HG02763 (cell line): ENCODE measurements around the gene BHLHE41.
A peak's percentile ranks its signal among the peaks of the same experiment; 100 is the strongest.

Source experiments
- ATAC-seq: cut with Tn5 transposase; IDR thresholded peaks from one replicate; pipeline ENCODE4 v1.9.1; 2021; ENCODE audit warnings: mild to moderate bottlenecking, moderate library complexity; ENCODE audit not compliant: unreplicated experiment

Gene BHLHE41

GRCh38 chr12:26135010-26135420 lies 10.2 kb upstream of the BHLHE41 start:
- ATAC-seq: no peak

GRCh38 chr12:26134540-26134939 lies 9.7 kb upstream of the BHLHE41 start:
- ATAC-seq: no peak

DNA sequence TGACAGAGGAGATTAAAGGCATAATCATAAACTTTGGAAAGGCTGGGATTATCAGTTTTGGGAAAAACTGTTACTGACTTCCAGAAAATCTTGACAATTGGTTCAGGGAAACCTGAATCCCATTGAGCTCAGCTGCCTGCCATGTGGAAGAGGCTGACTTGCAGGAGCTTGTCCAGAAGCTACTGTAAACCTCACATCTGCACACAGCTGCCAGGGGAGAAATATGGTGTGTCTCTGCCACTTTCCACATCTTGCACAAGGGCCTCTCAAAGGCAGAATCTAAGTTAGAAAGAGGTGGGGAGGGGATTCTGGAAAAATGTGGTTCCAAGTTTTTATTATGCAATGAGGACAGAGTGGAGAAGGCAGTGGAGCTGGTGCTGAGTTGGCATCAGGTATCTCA lies 8.7 kb upstream of the BHLHE41 start:
- ATAC-seq: no peak

DNA sequence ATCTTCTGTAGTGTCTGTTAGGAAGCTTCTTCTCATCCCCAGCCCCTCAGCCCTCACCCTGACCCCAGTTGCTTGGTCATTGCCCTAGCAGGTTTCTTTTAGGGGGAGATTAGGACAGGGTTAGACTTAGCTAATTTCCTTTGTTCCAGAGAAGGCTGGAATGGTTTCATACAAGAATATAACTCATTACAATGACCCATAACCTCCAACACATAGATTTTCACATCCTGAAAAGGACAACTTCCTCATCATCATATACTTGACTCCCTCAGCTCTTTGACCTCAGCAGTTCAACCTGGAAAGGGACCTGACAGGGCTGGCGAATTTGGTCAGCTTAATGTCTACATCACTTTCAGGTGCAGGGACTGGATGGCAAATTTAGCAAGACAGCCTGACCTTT lies 8.0 kb upstream of the BHLHE41 start:
- ATAC-seq: no peak

DNA sequence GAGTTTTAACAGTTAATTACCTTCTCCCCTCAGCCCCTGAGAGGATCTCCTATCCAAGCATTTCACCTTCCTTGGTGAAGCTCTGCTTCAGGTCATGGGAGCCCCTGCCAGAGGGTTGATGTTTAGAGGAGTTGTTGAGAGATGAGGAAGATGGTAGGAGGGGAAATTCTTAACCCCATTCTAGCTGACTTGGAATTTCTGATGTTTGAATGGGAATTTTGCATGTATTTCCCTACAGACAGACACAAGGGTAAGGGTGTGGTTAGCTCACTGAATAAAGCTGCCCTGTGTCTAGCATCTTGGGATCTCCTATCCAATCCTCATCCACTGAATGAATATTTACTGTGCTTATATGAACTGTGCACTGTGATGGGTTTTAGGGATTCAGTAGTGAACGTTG lies 7.1 kb upstream of the BHLHE41 start:
- ATAC-seq: no peak

DNA sequence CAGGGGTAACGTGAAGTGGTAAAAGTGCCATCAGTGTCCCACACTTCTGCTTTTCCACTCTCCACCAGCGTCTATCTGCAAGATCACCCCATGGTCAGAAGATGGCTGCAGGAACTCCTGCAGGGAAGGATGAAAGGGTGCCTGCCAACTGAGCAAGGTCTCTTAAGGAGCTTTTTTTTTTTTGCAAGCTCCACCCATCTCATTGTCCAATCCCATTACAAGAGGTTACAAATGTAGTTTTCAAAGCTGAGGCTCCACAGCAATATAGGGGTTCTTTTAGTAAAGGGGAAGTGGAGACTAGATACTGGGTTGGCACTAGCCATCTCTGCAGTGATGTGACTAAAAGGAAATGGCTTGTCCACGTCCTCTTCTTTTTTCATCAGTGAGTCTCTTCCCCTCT lies 5.9 kb upstream of the BHLHE41 start:
- ATAC-seq: no peak

- ATAC-seq: no peak
Measured at GRCh38 chr12:26128168-26128567, 3.3 kb upstream of the BHLHE41 start.

GRCh38 chr12:26127404-26127803 lies 2.6 kb upstream of the BHLHE41 start:
- ATAC-seq: no peak

- ATAC-seq: peak; percentile 34
Measured at GRCh38 chr12:26126340-26127284, 1.8 kb upstream of the BHLHE41 start.

- peak; percentile 28 for ATAC-seq
Measured at GRCh38 chr12:26125400-26126339, 833 bp upstream of the BHLHE41 start.

GRCh38 chr12:26123482-26123980 lies 1.3 kb downstream of the BHLHE41 start:
- ATAC-seq: no peak

- ATAC-seq: no peak
Measured at GRCh38 chr12:26122681-26123481, 2.0 kb downstream of the BHLHE41 start.

DNA sequence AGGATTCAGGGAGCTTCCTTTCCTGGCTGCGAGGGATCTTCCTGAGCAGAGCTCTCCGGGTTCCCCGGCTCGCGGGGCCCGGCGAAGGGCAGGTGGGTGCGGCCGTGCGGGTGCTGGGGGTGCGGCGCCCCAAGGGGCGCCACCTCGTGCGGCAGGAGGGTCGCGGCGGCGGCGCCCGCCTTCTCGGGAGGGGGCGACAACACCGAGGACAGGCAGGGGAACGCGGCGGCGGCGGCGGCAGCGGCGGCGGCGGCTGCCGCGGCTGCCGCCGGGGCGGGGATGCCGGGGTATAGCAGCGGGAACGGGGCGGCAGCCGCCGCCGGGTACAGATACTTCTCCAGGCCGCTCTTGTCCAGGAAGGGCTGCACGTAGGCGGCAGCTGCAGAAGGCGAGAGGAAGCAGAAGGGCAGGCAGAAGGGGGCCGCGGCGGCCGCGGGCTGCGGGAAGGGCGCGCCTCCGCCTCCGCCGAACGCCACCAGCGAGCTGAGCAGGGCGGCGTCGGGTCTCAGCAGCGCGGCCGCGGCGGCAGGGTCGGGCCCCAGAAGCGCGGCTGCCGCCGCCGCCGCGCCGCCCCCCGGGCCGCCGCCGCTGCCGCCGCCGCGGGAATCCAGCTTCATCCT lies 2.7 kb downstream of the BHLHE41 start:
- no peak for ATAC-seq

GRCh38 chr12:26121323-26122060 lies 3.3 kb downstream of the BHLHE41 start:
- no peak for ATAC-seq

- ATAC-seq: no peak
Measured at GRCh38 chr12:26120561-26121274, 4.1 kb downstream of the BHLHE41 start.

- ATAC-seq: peak; percentile 24
Measured at GRCh38 chr12:26119391-26119989, 5.3 kb downstream of the BHLHE41 start.

DNA sequence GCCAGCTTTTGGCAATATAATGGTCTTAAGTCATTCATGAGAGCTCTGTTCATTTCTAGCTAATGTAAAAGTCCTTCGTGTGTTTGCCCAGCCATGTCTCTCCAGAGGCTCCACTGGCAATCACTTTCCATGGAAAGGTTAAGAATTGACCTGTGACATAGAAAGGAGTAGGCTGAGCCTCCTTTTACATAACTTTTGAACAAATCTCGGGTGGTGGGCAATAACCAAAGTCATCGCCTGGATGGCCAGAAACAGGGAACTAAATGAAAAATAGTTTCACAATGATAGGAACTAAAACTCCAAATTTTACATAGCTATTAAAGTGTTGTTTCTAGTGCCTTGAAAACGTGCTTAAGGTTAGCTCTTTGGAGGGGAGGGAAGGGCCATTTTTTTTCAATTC lies 6.5 kb downstream of the BHLHE41 start:
- ATAC-seq: no peak
